Lower lobe of right lung (tissue), 2 donors: ENCODE results near the gene RHO. TPM values are rescaled to one million over a fixed set of nuclear protein-coding genes. Genes with fewer than 3 reads are reported as not detected.

Experiments used
- ATAC-seq, 2 donors: fragments of 200-7000 bp; cut with Tn5 transposase; one replicate each; pipeline ENCODE4 v1.9.1; 2020 to 2022; ENCODE audit warnings: mild to moderate bottlenecking in 2 of 2, moderate library complexity in 2 of 2
- DNase-seq: peaks from one replicate; pipeline ENCODE4 v3.0.0-alpha.2; 2020
- H3K27ac ChIP-seq: fragments of 200-600 bp; one replicate; pipeline ENCODE4 v1.8.0; 2022
- H3K27me3 ChIP-seq: fragments of 200-600 bp; one replicate; pipeline ENCODE4 v1.8.0; 2022; ENCODE audit warnings: low read depth
- H3K36me3 ChIP-seq: fragments of 200-600 bp; one replicate; pipeline ENCODE4 v1.8.0; 2022; ENCODE audit warnings: mild to moderate bottlenecking
- H3K4me1 ChIP-seq: fragments of 200-600 bp; one replicate; pipeline ENCODE4 v1.8.0; 2022
- H3K4me3 ChIP-seq: fragments of 200-600 bp; one replicate; pipeline ENCODE4 v1.8.0; 2022; ENCODE audit warnings: mild to moderate bottlenecking
- H3K9me3 ChIP-seq: fragments of 200-600 bp; one replicate; pipeline ENCODE4 v1.8.0; 2022
- intact Hi-C: fragments of 100-400 bp; cut with DNase I; formaldehyde crosslinking; loops from one replicate; pipeline ENCODE4 v1.11.0; 2022
- total RNA-seq: library from RNA; stranded (reverse); fragmentation: NEBNext Ultra II Directional; extraction: Animal tissue kit (Norgen Biotek cat#: 25700); gene quantifications from one replicate; pipeline ENCODE4 v1.2.1, GENCODE V29; 2021
- TF ChIP-seq, protein P1 (sequence below): fragments of 200-600 bp; IDR thresholded peaks from one replicate; pipeline ENCODE4 v1.8.0; 2022; ENCODE audit warnings: antibody characterized with exemption, mild to moderate bottlenecking
- donor health status: DM: no; HTN: yes; CAD: no; lungs with severe emphysema.

The RHO gene
- total RNA-seq, 1 donor from 2014 or later, result not detected

DNA sequence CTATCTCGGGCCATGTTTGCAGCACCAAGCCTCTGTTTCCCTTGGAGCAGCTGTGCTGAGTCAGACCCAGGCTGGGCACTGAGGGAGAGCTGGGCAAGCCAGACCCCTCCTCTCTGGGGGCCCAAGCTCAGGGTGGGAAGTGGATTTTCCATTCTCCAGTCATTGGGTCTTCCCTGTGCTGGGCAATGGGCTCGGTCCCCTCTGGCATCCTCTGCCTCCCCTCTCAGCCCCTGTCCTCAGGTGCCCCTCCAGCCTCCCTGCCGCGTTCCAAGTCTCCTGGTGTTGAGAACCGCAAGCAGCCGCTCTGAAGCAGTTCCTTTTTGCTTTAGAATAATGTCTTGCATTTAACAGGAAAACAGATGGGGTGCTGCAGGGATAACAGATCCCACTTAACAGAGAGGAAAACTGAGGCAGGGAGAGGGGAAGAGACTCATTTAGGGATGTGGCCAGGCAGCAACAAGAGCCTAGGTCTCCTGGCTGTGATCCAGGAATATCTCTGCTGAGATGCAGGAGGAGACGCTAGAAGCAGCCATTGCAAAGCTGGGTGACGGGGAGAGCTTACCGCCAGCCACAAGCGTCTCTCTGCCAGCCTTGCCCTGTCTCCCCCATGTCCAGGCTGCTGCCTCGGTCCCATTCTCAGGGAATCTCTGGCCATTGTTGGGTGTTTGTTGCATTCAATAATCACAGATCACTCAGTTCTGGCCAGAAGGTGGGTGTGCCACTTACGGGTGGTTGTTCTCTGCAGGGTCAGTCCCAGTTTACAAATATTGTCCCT is 1.2 kb downstream of the RHO start:
- no peaks in the 10 kb centered on the region for H3K27me3 ChIP-seq
- no peak overlapping the region for H3K4me3 ChIP-seq
- intact Hi-C loops, result no loop called here
- TF ChIP-seq, protein P1, sequence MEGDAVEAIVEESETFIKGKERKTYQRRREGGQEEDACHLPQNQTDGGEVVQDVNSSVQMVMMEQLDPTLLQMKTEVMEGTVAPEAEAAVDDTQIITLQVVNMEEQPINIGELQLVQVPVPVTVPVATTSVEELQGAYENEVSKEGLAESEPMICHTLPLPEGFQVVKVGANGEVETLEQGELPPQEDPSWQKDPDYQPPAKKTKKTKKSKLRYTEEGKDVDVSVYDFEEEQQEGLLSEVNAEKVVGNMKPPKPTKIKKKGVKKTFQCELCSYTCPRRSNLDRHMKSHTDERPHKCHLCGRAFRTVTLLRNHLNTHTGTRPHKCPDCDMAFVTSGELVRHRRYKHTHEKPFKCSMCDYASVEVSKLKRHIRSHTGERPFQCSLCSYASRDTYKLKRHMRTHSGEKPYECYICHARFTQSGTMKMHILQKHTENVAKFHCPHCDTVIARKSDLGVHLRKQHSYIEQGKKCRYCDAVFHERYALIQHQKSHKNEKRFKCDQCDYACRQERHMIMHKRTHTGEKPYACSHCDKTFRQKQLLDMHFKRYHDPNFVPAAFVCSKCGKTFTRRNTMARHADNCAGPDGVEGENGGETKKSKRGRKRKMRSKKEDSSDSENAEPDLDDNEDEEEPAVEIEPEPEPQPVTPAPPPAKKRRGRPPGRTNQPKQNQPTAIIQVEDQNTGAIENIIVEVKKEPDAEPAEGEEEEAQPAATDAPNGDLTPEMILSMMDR, result no peak
- ATAC-seq (no peak), DNase-seq (no peak)
- H3K9me3 ChIP-seq, result no peaks in the 10 kb centered on the region
- H3K4me1 ChIP-seq, result no peaks in the 10 kb centered on the region
- no peaks in the 10 kb centered on the region for H3K36me3 ChIP-seq
- no peak overlapping the region for H3K27ac ChIP-seq

DNA sequence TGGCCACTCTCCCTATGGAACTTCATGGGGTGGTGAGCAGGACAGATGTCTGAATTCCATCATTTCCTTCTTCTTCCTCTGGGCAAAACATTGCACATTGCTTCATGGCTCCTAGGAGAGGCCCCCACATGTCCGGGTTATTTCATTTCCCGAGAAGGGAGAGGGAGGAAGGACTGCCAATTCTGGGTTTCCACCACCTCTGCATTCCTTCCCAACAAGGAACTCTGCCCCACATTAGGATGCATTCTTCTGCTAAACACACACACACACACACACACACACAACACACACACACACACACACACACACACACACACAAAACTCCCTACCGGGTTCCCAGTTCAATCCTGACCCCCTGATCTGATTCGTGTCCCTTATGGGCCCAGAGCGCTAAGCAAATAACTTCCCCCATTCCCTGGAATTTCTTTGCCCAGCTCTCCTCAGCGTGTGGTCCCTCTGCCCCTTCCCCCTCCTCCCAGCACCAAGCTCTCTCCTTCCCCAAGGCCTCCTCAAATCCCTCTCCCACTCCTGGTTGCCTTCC is 1.9 kb downstream of the RHO start:
- Histone ChIP-seq H3K4me3 (no peak overlapping the region), H3K36me3 (no peaks in the 10 kb centered on the region), H3K4me1 (no peaks in the 10 kb centered on the region), H3K27ac (no peak overlapping the region), H3K9me3 (no peaks in the 10 kb centered on the region), H3K27me3 (no peaks in the 10 kb centered on the region)
- TF ChIP-seq, protein P1, result no peak
- no peak for DNase-seq
- intact Hi-C loops, result no loop called here
- no peak for ATAC-seq

DNA sequence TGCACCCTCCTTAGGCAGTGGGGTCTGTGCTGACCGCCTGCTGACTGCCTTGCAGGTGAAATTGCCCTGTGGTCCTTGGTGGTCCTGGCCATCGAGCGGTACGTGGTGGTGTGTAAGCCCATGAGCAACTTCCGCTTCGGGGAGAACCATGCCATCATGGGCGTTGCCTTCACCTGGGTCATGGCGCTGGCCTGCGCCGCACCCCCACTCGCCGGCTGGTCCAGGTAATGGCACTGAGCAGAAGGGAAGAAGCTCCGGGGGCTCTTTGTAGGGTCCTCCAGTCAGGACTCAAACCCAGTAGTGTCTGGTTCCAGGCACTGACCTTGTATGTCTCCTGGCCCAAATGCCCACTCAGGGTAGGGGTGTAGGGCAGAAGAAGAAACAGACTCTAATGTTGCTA is 2.4 kb downstream of the RHO start:
- H3K27me3 ChIP-seq, result no peaks in the 10 kb centered on the region
- H3K4me3 ChIP-seq, result no peak overlapping the region
- no peak for ATAC-seq
- no peak overlapping the region for H3K27ac ChIP-seq
- H3K36me3 ChIP-seq, result no peaks in the 10 kb centered on the region
- intact Hi-C loops, result no loop called here
- H3K4me1 ChIP-seq, result no peaks in the 10 kb centered on the region
- DNase-seq, result no peak
- TF ChIP-seq, protein P1, result no peak
- no peaks in the 10 kb centered on the region for H3K9me3 ChIP-seq

DNA sequence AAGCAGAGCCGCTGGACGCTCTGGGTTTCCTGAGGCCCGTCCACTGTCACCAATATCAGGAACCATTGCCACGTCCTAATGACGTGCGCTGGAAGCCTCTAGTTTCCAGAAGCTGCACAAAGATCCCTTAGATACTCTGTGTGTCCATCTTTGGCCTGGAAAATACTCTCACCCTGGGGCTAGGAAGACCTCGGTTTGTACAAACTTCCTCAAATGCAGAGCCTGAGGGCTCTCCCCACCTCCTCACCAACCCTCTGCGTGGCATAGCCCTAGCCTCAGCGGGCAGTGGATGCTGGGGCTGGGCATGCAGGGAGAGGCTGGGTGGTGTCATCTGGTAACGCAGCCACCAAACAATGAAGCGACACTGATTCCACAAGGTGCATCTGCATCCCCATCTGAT is 3.3 kb downstream of the RHO start:
- Histone ChIP-seq H3K36me3 (no peaks in the 10 kb centered on the region), H3K4me1 (no peaks in the 10 kb centered on the region), H3K9me3 (no peaks in the 10 kb centered on the region), H3K4me3 (no peak overlapping the region), H3K27me3 (no peaks in the 10 kb centered on the region), H3K27ac (no peak overlapping the region)
- intact Hi-C loops, result no loop called here
- no peak for ATAC-seq
- no peak for DNase-seq
- TF ChIP-seq, protein P1, result no peak

DNA sequence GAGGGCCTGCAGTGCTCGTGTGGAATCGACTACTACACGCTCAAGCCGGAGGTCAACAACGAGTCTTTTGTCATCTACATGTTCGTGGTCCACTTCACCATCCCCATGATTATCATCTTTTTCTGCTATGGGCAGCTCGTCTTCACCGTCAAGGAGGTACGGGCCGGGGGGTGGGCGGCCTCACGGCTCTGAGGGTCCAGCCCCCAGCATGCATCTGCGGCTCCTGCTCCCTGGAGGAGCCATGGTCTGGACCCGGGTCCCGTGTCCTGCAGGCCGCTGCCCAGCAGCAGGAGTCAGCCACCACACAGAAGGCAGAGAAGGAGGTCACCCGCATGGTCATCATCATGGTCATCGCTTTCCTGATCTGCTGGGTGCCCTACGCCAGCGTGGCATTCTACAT is 3.8 kb downstream of the RHO start:
- ATAC-seq (no peak), DNase-seq (no peak)
- H3K36me3 ChIP-seq, result no peaks in the 10 kb centered on the region
- H3K27me3 ChIP-seq, result no peaks in the 10 kb centered on the region
- no peaks in the 10 kb centered on the region for H3K9me3 ChIP-seq
- H3K4me1 ChIP-seq, result no peaks in the 10 kb centered on the region
- intact Hi-C loops, result no loop called here
- no peak overlapping the region for H3K4me3 ChIP-seq
- TF ChIP-seq, protein P1, result no peak
- H3K27ac ChIP-seq, result no peak overlapping the region
